Measurements from ENCODE around the gene NAV2.
"Not testable (repeated sequence)": the region's sequence is repeated elsewhere in the genome, so short reads cannot be mapped to it uniquely, and the experiment has no call there.

The NAV2 gene

GRCh38 chr11:19895037-19895436, 182.4 kb downstream of the NAV2 start:
- in situ Hi-C loops (cut with MboI; ENCODE audit: low pct_unique_long_range_greater_than_20kb, low sequenced_read_pairs); DNase-seq: not testable (repeated sequence)

GRCh38 chr11:19895776-19896175, 183.1 kb downstream of the NAV2 start:
- in situ Hi-C loops (cut with MboI; ENCODE audit: low pct_unique_long_range_greater_than_20kb, low sequenced_read_pairs), result no loop called here
- DNase-seq, result no peak

GRCh38 chr11:19903620-19904069, 191.0 kb downstream of the NAV2 start:
- peak; percentile 55 for DNase-seq
- in situ Hi-C loops (cut with MboI; ENCODE audit: low pct_unique_long_range_greater_than_20kb, low sequenced_read_pairs), result loop anchor here (25.0 kb wide), 1 partner anchor 341 kb away; no protein-coding TSS in a partner anchor

GRCh38 chr11:19905280-19905853, 192.7 kb downstream of the NAV2 start:
- in situ Hi-C loops (cut with MboI; ENCODE audit: low pct_unique_long_range_greater_than_20kb, low sequenced_read_pairs), result loop anchor here (25.0 kb wide), 1 partner anchor 343 kb away; no protein-coding TSS in a partner anchor
- peak; percentile 19 for DNase-seq

- DNase-seq, result no peak
- in situ Hi-C loops (cut with MboI; ENCODE audit: low pct_unique_long_range_greater_than_20kb, low sequenced_read_pairs), result loop anchor here (25.0 kb wide), 1 partner anchor 344 kb away; no protein-coding TSS in a partner anchor
Observed at GRCh38 chr11:19906126-19906525, 193.5 kb downstream of the NAV2 start.

- DNase-seq, result no peak
- in situ Hi-C loops (cut with MboI; ENCODE audit: low pct_unique_long_range_greater_than_20kb, low sequenced_read_pairs), result loop anchor here (25.0 kb wide), 1 partner anchor 345 kb away; no protein-coding TSS in a partner anchor
Observed at GRCh38 chr11:19907008-19907579, 194.5 kb downstream of the NAV2 start.

GRCh38 chr11:19907839-19908238, 195.2 kb downstream of the NAV2 start:
- DNase-seq, result no peak
- in situ Hi-C loops (cut with MboI; ENCODE audit: low pct_unique_long_range_greater_than_20kb, low sequenced_read_pairs), result loop anchor here (25.0 kb wide), 1 partner anchor 346 kb away; no protein-coding TSS in a partner anchor

- in situ Hi-C loops (cut with MboI; ENCODE audit: low pct_unique_long_range_greater_than_20kb, low sequenced_read_pairs), result loop anchor here (25.0 kb wide), 1 partner anchor 349 kb away; no protein-coding TSS in a partner anchor
- no peak for DNase-seq
Observed at GRCh38 chr11:19910931-19911330, 198.3 kb downstream of the NAV2 start.

- in situ Hi-C loops (cut with MboI; ENCODE audit: low pct_unique_long_range_greater_than_20kb, low sequenced_read_pairs), result loop anchor here (25.0 kb wide), 1 partner anchor 350 kb away; no protein-coding TSS in a partner anchor
- DNase-seq, result no peak
Observed at GRCh38 chr11:19912115-19912957, 199.7 kb downstream of the NAV2 start.

- no peak for DNase-seq
- in situ Hi-C loops (cut with MboI; ENCODE audit: low pct_unique_long_range_greater_than_20kb, low sequenced_read_pairs), result loop anchor here (25.0 kb wide), 1 partner anchor 351 kb away; no protein-coding TSS in a partner anchor
Observed at GRCh38 chr11:19912958-19913892, 200.6 kb downstream of the NAV2 start.

GRCh38 chr11:19913893-19914249, 201.2 kb downstream of the NAV2 start:
- in situ Hi-C loops (cut with MboI; ENCODE audit: low pct_unique_long_range_greater_than_20kb, low sequenced_read_pairs), result loop anchor here (25.0 kb wide), 1 partner anchor 352 kb away; no protein-coding TSS in a partner anchor
- no peak for DNase-seq

- no peak for DNase-seq
- in situ Hi-C loops (cut with MboI; ENCODE audit: low pct_unique_long_range_greater_than_20kb, low sequenced_read_pairs), result loop anchor here (25.0 kb wide), 1 partner anchor 354 kb away; no protein-coding TSS in a partner anchor
Observed at GRCh38 chr11:19915808-19916207, 203.2 kb downstream of the NAV2 start.

- DNase-seq, result no peak
- in situ Hi-C loops (cut with MboI; ENCODE audit: low pct_unique_long_range_greater_than_20kb, low sequenced_read_pairs), result loop anchor here (25.0 kb wide), 1 partner anchor 355 kb away; no protein-coding TSS in a partner anchor
Observed at GRCh38 chr11:19917069-19917468, 204.4 kb downstream of the NAV2 start.

GRCh38 chr11:19918302-19919049, 205.8 kb downstream of the NAV2 start:
- in situ Hi-C loops (cut with MboI; ENCODE audit: low pct_unique_long_range_greater_than_20kb, low sequenced_read_pairs), result loop anchor here (25.0 kb wide), 1 partner anchor 356 kb away; no protein-coding TSS in a partner anchor
- DNase-seq, result no peak

- in situ Hi-C loops (cut with MboI; ENCODE audit: low pct_unique_long_range_greater_than_20kb, low sequenced_read_pairs), result loop anchor here (25.0 kb wide), 1 partner anchor 357 kb away; no protein-coding TSS in a partner anchor
- DNase-seq, result no peak
Observed at GRCh38 chr11:19919050-19919561, 206.5 kb downstream of the NAV2 start.

- in situ Hi-C loops (cut with MboI; ENCODE audit: low pct_unique_long_range_greater_than_20kb, low sequenced_read_pairs), result loop anchor here (25.0 kb wide), 1 partner anchor 359 kb away; no protein-coding TSS in a partner anchor
- no peak for DNase-seq
Observed at GRCh38 chr11:19920982-19921381, 208.3 kb downstream of the NAV2 start.

GRCh38 chr11:19921976-19922688, 209.5 kb downstream of the NAV2 start:
- in situ Hi-C loops (cut with MboI; ENCODE audit: low pct_unique_long_range_greater_than_20kb, low sequenced_read_pairs), result loop anchor here (25.0 kb wide), 1 partner anchor 360 kb away; no protein-coding TSS in a partner anchor
- no peak for DNase-seq

All from KBM-7 (cell line).